Progenitor cell of endocrine pancreas (in vitro differentiated cells): ENCODE data around the gene PACS2. TPM values are rescaled to one million over a fixed set of nuclear protein-coding genes. Genes with fewer than 3 reads are reported as not detected.

Source experiments
- DNase-seq: peaks from one replicate; pipeline ENCODE4 v3.0.0; 2021; ENCODE audit warnings: low spot score; ENCODE audit not compliant: unreplicated experiment
- H3K27ac Mint-ChIP-seq: 2 replicates; pipeline ENCODE4 v1.8.0; 2021; ENCODE audit warnings: mild to moderate bottlenecking, moderate library complexity, mixed read lengths
- H3K27me3 Mint-ChIP-seq: 2 replicates; pipeline ENCODE4 v1.8.0; 2021; ENCODE audit warnings: mixed read lengths
- H3K36me3 Mint-ChIP-seq: 2 replicates; pipeline ENCODE4 v1.8.0; 2022; ENCODE audit warnings: mixed read lengths; ENCODE audit not compliant: insufficient read depth
- H3K4me1 Mint-ChIP-seq: 2 replicates; pipeline ENCODE4 v1.8.0; 2021; ENCODE audit warnings: low read depth, mixed read lengths
- H3K4me3 Mint-ChIP-seq: 2 replicates; pipeline ENCODE4 v1.8.0; 2021; ENCODE audit warnings: low read depth, mild to moderate bottlenecking, moderate library complexity, mixed read lengths
- H3K9me3 Mint-ChIP-seq: 2 replicates; pipeline ENCODE4 v1.8.0; 2021; ENCODE audit warnings: low read depth, mixed read lengths
- total RNA-seq: library from RNA; stranded (reverse); gene quantifications from 2 replicates; pipeline ENCODE4 v1.2.1, GENCODE V29; 2021
- TF ChIP-seq, protein P1 (sequence below): fragments of 200-600 bp; sonication (generic); IDR thresholded peaks from one replicate; pipeline ENCODE4 v1.5.0; 2021; ENCODE audit warnings: antibody characterized with exemption, mild to moderate bottlenecking; ENCODE audit not compliant: unreplicated experiment

PACS2 gene
- total RNA-seq, 1 donor from 2014 or later: 193 TPM

GRCh38 chr14:105390849-105391500 is 76.4 kb downstream of the PACS2 start:
- H3K4me3 Mint-ChIP-seq: no peak overlapping the region
- H3K9me3 Mint-ChIP-seq: no peaks in the 10 kb centered on the region
- no peak for DNase-seq
- no peaks in the 10 kb centered on the region for H3K4me1 Mint-ChIP-seq
- TF ChIP-seq, protein P1, sequence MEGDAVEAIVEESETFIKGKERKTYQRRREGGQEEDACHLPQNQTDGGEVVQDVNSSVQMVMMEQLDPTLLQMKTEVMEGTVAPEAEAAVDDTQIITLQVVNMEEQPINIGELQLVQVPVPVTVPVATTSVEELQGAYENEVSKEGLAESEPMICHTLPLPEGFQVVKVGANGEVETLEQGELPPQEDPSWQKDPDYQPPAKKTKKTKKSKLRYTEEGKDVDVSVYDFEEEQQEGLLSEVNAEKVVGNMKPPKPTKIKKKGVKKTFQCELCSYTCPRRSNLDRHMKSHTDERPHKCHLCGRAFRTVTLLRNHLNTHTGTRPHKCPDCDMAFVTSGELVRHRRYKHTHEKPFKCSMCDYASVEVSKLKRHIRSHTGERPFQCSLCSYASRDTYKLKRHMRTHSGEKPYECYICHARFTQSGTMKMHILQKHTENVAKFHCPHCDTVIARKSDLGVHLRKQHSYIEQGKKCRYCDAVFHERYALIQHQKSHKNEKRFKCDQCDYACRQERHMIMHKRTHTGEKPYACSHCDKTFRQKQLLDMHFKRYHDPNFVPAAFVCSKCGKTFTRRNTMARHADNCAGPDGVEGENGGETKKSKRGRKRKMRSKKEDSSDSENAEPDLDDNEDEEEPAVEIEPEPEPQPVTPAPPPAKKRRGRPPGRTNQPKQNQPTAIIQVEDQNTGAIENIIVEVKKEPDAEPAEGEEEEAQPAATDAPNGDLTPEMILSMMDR: no peak
- no peaks in the 10 kb centered on the region for H3K27me3 Mint-ChIP-seq
- H3K27ac Mint-ChIP-seq: no peak overlapping the region
- H3K36me3 Mint-ChIP-seq: peaks cover 3% of the 10 kb centered on the region

DNA sequence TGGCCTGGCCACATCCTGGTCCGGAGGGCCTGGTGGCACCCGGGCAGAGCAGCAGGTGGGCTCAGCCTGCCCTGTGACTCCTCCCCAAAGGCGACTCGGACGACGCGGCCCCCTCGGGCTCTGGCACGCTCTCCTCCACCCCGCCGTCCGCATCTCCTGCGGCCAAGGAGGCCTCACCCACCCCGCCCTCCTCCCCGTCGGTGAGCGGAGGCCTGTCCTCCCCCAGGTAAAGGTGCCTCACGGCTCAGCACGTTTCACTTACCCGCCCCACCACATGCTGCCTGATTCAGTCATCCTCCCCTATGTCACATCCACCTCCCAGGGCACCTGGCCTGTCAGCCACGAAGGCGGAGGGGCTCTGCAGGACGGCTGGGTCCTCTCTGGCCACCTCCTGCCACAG is 77.0 kb downstream of the PACS2 start:
- peaks cover 3% of the 10 kb centered on the region for H3K36me3 Mint-ChIP-seq
- H3K4me1 Mint-ChIP-seq: no peaks in the 10 kb centered on the region
- H3K4me3 Mint-ChIP-seq: no peak overlapping the region
- no peak overlapping the region for H3K27ac Mint-ChIP-seq
- no peak for DNase-seq
- no peaks in the 10 kb centered on the region for H3K9me3 Mint-ChIP-seq
- TF ChIP-seq, protein P1: no peak
- no peaks in the 10 kb centered on the region for H3K27me3 Mint-ChIP-seq

GRCh38 chr14:105392131-105393090 is 77.9 kb downstream of the PACS2 start:
- no peak for DNase-seq
- Mint-ChIP-seq H3K27me3 (no peaks in the 10 kb centered on the region), H3K27ac (no peak overlapping the region), H3K4me1 (no peaks in the 10 kb centered on the region), H3K4me3 (no peak overlapping the region), H3K9me3 (no peaks in the 10 kb centered on the region), H3K36me3 (peaks cover 3% of the 10 kb centered on the region)
- TF ChIP-seq, protein P1: no peak

GRCh38 chr14:105393151-105393550 is 78.6 kb downstream of the PACS2 start:
- DNase-seq: no peak
- Mint-ChIP-seq H3K9me3 (no peaks in the 10 kb centered on the region), H3K4me3 (no peak overlapping the region), H3K27ac (no peak overlapping the region), H3K27me3 (no peaks in the 10 kb centered on the region), H3K4me1 (no peaks in the 10 kb centered on the region), H3K36me3 (peaks cover 3% of the 10 kb centered on the region)
- TF ChIP-seq, protein P1: no peak

GRCh38 chr14:105394714-105395537 is 80.4 kb downstream of the PACS2 start:
- Mint-ChIP-seq H3K9me3 (no peaks in the 10 kb centered on the region), H3K36me3 (peaks cover 8% of the 10 kb centered on the region), H3K27me3 (no peaks in the 10 kb centered on the region), H3K4me3 (no peak overlapping the region), H3K27ac (no peak overlapping the region), H3K4me1 (peaks cover 2% of the 10 kb centered on the region)
- TF ChIP-seq, protein P1: no peak
- DNase-seq: no peak
